GM12865 (cell line): ENCODE measurements around the gene PLPP7.
"Not testable (repeated sequence)": the region's sequence is repeated elsewhere in the genome, so short reads cannot be mapped to it uniquely, and the experiment has no call there.

Experiments
- DNase-seq: peaks from one replicate; pipeline ENCODE4 v3.0.0; 2010; ENCODE audit warnings: low read depth
- H3K4me3 ChIP-seq: 2 replicates; pipeline ENCODE4 v1.5.1; 2011; ENCODE audit warnings: mild to moderate bottlenecking, low read depth, low read length, control low read depth
- TF ChIP-seq, protein P1 (sequence below): IDR thresholded peaks from 2 replicates; pipeline ENCODE4 v1.5.1; 2011; ENCODE audit warnings: low read length, control low read depth, low read depth, inconsistent platforms; ENCODE audit not compliant: insufficient read depth; ENCODE audit errors: missing control alignments

The PLPP7 gene

DNA sequence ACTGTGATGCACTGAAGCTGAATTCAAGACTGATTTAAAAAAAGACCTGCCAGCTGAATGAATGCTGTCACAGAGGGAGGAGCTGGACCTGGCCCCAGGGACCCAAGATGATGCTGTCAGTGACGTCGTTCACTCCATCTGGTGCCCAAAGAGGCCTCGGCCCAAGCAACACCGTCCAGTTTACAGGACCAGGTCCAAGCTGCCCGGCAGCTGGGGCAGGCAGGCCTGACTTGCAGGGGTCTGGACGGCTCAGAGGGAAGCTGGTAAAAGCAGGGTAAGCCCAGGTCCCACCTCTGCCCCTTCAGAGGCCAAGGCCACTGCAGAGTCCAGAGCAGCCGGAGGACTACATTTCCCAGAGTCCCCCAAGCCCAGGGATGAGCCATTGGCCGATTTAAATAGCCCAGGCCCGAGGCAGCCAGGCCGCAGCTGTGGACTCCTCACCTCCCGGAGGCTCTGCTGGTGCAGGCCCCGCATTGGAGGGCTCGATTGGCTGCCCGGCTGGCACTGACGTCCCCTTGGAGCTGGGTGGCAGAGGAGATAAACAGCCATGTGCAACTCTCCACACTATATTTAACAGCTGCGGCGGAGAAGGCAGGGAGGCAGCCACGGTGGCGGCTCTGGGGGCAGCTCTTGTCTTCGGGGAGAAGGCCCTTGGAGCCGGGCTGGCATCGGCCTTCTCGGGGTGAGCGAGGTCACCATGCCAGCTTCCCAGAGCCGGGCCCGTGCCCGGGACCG lies at the start of gene PLPP7:
TSS of gene PLPP7 (plus strand) at position 423 of the 735 bp plus-strand sequence. CDS start at position 698, 275 bp downstream.
- H3K4me3 ChIP-seq = no peak within 1 kb of the TSS
- TF ChIP-seq, protein P1, sequence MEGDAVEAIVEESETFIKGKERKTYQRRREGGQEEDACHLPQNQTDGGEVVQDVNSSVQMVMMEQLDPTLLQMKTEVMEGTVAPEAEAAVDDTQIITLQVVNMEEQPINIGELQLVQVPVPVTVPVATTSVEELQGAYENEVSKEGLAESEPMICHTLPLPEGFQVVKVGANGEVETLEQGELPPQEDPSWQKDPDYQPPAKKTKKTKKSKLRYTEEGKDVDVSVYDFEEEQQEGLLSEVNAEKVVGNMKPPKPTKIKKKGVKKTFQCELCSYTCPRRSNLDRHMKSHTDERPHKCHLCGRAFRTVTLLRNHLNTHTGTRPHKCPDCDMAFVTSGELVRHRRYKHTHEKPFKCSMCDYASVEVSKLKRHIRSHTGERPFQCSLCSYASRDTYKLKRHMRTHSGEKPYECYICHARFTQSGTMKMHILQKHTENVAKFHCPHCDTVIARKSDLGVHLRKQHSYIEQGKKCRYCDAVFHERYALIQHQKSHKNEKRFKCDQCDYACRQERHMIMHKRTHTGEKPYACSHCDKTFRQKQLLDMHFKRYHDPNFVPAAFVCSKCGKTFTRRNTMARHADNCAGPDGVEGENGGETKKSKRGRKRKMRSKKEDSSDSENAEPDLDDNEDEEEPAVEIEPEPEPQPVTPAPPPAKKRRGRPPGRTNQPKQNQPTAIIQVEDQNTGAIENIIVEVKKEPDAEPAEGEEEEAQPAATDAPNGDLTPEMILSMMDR = no peak
- peak; percentile 29 for DNase-seq

DNA sequence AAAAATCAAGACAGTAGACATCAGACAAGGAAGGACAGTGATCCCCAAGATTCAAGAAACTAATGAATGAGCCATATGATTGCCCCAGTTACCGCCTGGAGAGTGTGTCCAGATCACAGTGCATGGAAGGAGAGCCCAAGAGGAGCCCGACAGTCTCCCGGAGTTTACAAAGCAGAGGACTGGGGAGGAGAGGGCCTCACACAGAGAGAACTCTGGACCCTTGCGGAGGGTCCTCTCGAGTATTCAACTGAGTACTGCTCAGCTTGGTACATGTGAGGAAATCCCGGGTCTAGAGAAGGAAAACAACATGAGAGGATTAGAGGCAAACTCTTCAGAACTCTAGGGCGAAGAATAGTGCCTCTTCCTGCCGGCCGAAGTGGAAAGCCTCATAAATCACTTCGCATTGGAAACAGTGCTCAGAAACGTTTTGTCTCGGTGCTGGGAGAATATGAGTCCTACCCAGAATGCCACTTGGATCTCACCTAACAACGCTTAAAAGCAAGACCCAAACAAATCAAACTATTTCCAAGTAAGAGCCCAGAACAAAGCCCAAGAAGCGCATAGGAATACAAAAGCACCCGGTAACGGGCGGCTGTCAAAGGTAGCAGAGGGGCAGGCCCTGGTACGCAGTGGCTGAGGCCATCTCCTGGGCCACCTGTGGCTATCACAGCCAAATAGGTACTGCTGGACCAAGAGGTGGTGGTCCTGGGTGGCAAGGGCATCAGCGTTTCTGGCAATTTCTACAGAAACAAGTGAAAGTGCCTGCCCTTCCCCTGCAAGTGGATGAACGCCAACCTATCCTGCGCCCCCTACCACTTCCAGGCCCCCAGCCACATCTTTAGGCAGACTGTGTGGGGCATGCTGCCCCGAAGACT lies 49.2 kb upstream of the PLPP7 start:
- H3K4me3 ChIP-seq = no peak overlapping the region
- DNase-seq = no peak
- TF ChIP-seq, protein P1 = no peak

DNA sequence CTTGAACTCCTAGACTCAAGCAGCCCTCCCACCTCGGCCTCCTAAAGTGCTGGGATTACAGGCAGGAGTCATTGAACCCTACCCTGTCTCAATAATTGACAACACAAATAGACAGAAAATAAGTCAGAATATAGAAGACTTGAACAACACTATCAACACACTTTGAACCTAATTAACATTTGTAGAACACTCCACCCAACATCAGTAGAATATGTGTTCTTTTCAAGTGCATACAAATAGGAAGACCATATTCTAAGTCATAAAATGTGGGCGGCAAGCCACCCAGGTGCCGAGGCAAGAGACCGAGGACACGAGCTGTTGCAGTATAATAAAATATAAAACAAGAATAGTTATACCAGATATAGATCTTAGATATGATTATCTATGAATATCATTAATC lies 45.2 kb upstream of the PLPP7 start:
- DNase-seq = not testable (repeated sequence)

DNA sequence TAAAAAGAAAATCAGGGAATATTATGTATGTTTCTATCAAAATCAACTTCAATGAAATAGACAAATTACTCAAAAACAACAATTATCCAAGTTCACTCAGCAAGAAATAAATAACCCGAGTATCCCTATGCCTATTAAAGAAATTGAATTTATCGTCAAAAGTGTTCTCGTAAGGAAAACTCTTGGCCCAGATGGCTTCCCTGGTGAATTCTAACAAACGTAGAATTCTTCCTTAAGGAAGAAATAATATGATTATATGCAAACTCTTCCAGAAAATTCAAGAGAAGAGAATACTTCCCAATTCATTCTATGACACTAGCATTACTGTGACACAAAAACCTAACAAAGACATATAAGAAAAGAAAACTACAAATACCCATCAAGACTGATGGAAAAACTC lies 42.9 kb upstream of the PLPP7 start:
- no peak for DNase-seq
- TF ChIP-seq, protein P1 = no peak
- no peak overlapping the region for H3K4me3 ChIP-seq

More for the DNA sequence above, 45.2 kb upstream of the PLPP7 start:
- not testable (repeated sequence) for H3K4me3 ChIP-seq

DNA sequence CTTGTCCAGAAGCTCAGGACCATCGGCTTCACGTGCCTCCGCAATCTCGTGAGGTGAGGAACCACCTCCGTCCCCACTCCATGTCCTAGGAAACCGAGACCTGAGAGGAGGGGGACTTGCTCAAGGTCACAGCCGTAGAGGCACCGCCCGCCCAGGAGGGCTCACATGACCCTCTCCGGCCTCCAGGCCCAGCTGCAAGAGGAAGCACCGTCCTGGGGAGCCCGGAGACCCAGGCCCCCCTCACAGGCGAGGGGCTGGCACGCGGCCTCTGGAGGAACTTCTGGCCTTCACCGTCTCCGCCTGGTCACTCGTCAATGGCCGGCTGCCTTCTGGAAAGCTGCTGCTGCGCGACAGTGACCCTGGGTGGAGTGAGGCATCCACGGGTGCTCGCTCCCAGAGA lies 37.4 kb upstream of the PLPP7 start:
- TF ChIP-seq, protein P1 = no peak
- H3K4me3 ChIP-seq = peak overlapping the region; percentile 78

DNA sequence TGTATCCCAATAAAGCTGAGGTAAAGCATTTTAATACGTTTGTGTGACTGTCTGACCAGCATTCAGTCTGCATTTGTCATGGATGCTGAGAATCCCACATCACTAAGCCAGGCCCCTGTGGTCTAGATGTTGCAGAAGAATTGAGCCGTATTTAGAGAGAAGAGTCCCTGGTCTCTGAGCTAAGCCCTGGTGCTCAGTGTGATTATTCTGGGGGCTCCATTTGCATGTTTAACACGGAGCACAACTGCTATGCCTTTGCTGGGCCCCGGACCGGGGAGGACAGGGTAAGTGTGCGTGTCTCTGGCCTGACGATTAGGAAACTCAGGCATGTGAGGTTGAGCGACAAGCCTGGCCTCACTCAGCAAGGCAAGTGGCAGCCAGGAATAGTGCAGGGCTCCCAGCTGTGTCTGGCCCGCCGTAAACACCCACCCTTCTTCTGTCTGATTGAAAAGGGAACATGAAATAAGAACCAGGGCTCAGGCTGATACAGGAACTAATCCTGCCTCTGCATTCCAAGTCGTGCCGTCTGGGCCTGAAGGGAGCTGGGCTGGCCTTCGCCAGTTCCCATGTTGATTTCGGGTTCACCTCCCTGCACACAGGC lies 35.5 kb upstream of the PLPP7 start:
- TF ChIP-seq, protein P1 = no peak
- no peak overlapping the region for H3K4me3 ChIP-seq
- DNase-seq = peak; percentile 64

More for the DNA sequence above, 37.4 kb upstream of the PLPP7 start:
- no peak for DNase-seq

DNA sequence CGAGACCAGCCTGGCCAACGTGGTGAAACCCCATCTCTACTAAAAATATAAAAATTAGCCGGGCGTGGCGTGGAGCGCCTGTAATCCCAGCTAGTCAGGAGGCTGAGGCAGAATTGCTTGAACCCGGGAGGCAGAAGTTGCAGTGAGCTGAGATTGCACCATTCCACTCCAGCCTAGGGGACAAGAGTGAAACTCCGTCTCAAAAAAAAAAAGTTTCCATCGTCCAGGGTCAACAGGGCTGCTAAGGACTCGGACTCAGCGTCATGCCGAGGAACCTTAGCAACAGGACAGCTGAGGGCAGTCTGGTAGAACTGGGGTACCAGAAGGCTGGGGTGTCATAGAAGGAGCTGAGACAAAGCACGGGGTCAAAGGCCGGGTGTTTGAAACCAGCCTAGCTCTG lies 34.9 kb upstream of the PLPP7 start:
- TF ChIP-seq, protein P1 = no peak
- no peak for DNase-seq
- peak overlapping the region; percentile 77 for H3K4me3 ChIP-seq
